SW 1271 (cell line): Measurements from ENCODE around the gene FAM131B.
"Not testable (repeated sequence)": the region's sequence is repeated elsewhere in the genome, so short reads cannot be mapped to it uniquely, and the experiment has no call there.

Source experiments
- DNase-seq, 2 experiments: peaks; one replicate each; lab custom pipeline; 2025; lab: John Stamatoyannopoulos, UW

FAM131B gene

DNA sequence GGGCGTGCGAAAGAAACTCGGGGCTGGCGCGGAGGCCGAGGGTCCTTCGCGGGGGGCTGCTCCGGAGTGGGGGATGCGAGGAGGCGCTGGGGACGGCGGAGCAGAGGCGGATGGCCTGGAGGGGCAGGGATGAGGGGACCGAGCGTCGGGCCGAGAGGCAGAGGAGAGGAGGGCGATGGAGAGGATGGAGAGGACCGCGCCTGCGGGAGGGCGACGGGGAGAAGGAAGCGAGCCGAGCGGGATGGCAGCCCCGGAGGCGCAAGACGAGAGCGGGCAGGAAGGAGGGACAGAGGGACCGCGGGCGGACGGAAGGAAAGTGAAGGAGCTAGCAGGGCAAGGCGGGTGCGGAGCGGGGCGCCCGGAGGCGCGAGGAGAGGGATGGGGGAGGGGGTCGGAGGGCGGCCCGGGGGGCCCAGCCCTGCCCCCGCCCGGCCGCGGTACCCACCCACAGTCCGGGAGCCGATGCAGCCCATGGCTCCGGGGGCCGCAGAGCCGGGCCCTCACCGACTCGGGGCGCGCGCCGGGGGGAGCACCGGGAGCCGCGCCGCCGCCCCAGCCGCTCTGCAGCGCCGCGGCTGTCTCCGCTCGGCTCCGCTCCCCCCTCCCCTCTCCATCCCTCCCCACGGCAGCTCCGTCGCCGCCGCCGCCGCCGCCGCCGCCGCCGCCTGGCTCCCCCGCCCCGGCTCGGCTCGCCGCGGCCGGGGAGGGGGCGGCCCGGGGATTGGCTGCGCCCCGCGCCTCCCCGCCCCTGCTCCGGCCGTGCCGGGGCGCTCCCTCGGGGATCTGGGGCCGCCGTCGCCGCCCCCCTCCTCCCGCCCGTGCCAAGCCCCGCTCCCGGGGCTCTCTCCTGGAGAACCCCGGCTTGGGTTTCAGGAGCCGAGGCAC, at the start of gene FAM131B:
Gene FAM131B (minus strand): TSS at position 583 of the 885 bp plus-strand sequence. CDS start 110 bp downstream, at position 473.
- DNase-seq = no peak

DNA sequence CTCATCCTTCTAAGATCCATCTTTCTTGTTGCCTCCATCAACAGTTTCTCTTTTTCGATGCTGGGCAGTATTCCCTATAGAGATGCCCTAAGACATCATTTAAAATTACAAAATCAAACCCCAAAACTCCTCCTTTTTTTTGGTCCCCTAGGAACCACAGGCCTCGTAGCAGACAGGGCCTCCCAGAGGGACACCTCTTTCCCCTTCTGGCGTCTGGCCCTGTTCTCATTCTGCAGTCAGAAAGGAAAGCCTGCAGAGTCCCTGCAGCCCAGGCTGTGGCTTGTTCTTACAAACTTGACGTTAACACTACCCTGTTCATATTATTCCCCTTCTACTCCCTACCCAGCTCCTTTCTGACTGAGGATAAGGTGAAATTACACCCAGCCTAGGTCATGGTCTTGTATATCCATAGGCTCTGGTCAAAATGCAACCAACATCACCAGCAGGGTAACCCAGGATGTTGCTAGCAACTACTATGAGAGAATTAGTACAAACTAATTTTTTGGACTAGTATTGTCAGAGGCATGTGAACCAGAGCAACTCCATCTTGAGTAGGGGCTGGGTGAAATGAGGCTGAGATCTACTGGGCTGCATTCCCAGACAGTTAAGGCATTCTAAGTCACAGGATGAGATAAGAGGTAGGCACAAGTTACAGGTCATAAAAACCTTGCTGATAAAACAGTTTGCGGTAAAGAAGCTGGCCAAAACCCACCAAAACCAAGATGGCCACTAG, 49.6 kb upstream of the FAM131B start:
- DNase-seq = no peak

DNA sequence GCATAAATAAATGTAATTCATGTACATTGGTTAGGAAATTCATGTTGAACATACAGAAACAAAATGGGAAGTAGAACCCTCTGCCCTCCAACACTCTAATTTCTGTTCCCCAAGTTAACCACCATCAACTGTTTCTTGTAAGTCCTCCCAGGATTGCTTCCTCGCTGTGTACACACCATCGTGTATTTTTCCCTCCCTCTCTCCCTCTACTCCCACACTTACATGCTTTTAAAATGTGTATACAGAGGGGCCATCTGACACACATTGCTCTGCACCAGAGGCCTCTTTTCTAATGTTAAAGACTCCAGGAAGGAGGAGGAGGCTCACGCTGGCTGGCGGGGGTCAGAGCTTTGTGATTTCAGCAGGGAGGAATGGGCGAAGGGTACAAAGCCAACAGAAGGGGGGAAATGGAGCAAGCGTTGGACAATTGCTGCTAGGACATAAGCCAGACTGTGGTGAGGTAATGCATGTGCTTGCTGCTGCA, 48.0 kb upstream of the FAM131B start:
- no peak for DNase-seq

DNA sequence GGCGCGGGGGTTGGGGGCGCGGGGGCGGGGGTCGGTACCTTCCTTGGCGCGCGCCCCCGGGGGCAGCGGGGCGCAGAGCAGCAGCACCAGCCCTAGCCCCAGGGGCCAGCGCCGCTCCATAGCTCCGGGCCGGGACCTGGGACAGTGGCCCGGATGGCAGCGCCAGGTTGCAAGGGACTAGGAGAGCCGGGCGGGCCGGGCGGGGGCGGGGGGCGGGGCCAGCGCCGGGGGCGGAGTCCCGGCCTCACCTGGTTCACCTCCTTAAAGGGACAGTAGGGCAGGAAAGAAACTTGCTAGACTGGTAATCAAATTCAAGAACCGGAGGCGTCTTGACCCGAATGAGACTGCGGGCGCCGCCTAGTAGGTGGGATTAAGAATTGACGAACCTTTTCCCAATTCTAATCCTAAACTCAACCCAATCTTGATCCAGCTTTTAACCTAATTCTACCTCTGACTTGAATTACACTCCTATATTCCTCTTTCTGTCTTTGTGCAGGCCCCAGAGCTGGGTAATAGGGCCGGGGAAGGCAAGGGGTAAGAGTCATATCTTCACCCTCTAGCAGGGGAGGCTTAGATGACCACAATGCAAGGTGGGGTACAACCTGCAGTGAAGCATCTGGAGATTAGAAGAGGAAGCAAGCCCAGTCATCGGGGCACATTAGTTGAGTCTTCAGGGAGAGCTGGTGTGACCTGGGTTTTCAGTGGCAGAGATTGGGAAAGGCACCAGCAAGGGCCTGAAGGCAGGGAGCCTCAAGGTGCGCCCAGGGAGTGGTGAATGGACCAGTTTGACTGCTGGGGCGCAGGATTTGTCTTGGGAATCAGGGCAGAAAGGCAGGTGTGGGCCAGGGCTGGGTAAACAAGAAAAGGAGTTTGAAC, 46.4 kb upstream of the FAM131B start, which contains the start of gene EPHA1:
Gene EPHA1 (minus strand): TSS at position 171 of the 876 bp plus-strand sequence. CDS start 51 bp downstream, at position 120.
- DNase-seq = no peak

DNA sequence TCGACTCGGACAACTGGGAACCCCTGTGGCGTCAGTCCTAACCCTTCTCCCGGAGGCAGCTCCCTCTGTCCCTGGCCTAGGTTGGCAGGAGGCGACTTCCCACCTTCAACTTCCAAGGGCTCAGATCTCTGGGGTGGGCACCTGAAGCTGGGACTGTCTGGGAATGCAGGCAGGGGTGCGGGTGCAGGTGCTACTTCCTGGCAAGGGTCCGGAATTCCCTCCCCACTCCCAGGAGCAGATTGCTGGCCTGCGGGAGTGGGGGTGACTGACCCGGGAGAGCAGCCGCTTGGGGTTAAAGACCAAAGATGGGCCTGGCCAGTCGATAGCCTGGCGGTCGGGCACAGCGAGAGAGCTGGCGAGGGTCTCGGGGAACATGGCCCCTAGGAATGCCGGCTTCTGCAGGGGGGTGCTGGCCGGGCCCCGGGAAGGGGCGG, 45.8 kb upstream of the FAM131B start:
- no peak for DNase-seq

DNA sequence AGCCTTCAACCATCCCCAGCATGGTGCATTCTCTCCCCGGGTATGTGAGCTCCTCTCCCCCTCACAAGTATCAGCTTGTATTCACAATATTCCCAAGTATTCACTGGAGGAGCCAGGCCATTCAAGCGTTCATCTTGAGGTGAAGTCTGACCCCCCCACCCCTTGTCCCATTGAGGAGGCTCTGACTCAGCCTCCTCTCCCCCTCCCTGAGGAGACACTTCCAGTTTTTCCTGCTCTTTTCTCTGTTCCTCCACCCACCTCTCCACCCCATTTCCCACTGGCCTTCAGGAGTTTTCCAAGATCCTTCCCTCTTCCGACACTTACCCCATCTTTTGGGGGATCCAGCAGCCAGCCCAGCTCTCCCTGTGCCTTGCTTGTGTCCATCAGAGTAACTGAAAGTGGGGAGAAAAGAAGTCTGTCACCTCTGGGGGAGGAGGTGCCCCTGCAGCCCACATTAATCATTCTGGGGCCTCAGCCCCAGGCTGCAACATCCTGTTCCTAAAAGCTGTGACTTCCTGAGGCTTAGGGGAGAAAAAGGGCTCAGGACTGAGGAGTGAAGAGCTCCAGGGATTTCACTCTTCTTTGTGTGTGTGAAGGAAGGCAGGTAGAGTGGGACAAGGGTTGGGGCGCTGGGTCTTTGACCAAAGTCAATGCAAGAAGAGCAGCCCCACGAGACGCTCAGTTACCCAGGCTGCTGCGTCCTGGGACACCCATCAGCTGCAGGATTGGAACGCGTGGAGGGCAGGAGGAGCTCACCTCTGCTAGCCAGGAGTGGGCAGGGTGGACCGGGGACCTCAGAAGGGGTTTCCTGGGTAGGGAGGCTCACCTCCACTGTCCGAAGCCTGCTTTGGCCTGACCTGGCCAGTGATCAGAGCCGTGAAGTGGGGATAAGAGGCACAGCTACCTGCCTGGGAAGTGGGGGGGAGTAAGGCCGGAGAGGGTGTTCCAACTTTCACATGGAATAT, 45.1 kb upstream of the FAM131B start:
- DNase-seq = no peak

DNA sequence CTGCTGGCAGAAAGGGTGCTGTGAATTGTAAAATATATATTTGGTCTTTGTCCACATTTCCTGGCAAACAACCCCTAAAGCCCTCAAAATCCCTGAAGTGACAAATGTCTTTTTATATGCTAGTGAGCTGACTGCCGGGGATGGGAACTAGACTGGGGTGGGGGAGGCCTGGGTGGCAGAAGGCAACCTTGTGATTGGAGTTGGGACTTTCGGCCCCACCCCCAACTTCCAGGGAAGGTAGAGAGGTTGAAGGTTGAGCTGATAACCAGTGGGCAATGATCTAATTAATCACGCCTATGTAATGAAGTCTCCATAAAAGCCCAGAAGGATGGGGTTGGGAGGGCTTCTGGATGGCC, 43.5 kb upstream of the FAM131B start:
- DNase-seq = no peak

DNA sequence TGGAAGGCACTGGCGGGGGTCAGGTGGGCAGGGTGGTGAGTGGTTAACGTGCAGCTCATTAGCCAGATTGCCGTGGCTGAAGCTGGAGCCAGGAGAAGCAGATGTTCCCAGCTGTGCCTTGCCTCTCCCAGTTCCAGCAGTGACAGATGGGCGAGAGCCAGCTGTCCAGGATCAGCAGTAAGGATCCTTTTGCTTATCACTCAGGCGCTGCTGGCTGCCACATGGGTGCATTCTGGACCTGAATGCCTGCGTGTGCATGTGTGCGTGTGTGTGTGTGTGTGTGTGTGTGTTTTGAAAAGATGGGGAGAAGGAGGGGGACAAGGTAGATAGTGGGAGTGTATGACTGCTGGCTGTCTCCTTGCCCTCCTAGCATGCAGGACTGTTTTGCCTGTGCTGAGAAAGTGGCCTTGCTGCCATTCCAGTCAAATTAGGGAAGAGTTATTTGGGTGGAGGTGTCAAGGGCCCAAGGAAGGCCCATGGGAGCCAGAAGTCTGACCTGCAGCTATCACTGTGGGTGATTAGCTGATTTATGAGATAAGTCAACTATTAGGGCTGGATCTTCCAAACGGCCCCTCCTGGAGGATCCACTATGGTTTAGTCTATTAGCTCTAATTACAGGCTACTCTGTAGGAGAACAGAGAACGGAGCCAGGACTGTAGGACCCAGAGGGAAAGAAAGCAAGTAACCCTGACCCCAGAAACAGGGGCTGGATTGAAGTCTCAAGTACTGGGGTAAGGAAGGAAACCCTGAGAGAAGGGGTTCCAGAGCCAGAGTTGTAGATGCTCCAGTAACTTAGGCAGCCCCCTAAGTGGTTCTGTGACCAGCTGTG, 42.9 kb upstream of the FAM131B start:
- DNase-seq = no peak

DNA sequence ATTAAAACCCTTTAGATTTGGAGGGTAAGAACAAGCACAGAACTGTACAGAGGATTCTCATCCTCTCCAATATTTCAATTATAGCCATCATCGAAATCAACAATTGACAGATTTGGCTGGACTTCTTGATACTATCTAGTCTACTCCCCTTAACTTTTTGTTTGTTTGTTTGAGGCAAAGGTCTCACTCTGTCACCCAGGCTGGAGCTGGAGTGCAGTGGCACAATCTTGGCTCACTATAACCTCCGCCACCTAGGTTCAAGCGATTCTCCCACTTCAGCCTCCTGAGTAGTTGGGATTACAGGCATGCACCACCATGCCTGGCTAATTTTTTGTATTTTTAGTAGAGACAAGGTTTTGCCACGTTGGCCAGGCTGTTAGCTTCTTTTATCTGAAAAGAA, 39.7 kb upstream of the FAM131B start:
- not testable (repeated sequence) for DNase-seq

DNA sequence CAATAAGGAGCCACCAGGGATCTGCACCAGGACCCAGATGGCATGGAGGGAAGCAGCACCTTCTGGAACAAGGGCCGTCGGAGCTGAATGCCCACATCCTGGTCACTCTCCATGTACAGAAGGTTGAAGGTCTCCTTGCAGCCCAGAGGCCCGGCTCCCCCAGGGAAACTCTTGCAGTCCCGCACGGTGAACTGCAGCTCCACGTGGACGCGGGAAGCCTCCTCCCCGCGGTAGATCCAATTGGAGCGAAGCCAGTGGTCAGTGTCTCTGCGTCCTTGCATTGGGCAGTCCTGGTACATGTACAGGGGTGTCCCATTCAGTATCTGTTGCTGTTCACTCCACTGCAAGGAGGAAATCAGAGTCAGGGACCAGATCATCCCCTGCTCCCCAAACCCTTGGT, 38.8 kb upstream of the FAM131B start:
- no peak for DNase-seq

DNA sequence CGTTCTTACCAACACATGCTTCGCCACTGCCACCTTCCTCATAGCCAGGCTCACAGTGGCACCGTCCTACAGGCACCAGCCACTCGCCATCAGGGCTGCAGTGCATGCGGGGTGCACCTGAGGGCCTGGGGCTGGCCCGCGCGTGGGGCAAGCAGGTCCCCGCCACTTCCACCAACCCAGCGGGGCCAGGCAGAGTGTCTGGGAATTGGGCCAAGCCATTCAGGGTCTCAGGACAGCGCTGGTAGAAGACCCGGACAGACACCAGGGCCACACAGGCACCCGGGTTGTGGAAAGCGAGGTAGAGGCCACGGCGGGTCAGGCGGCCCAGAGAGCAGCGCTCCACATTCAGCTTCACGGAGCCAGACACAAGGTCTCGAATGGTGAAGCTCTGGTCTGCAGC, 37.1 kb upstream of the FAM131B start:
- DNase-seq = no peak

DNA sequence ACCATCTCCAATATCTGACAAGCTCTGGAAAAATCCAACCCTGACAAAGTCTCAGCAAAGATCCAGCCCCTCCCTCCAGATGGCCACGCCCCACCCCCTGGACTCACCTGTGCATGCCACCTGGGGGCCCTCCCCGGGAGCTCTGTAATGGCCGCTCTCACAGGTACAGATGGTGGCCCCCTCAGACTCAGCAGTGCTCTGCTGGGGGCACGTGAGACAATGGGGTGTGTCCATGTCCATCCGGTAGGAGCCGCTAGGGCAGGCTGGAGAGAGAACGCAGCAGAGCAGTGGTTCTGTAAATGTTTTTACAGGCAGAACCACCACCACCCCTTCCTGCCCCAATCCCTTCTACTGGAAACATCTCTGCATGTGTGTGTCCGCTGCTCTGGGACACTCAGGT, 36.6 kb upstream of the FAM131B start:
- DNase-seq = no peak

DNA sequence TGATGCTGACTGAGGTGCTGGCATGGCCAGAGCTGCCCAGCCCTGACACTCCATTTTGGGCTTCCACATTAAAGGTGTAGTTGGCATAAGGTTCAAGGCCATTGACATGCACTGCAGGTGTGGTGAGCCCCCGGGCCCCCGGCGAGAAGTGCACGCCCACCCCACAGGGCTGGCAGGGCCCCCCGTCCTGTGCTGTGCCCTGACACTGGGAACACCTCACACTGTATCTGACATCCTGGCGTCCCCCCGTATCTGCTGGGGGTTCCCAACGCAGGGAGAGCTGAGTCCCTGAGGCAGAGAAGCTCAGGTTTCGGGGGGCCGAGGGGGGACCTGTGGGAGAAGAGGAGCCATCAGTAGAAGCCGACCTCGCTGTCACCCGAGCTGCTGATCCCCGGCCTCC, 36.1 kb upstream of the FAM131B start:
- DNase-seq = no peak

DNA sequence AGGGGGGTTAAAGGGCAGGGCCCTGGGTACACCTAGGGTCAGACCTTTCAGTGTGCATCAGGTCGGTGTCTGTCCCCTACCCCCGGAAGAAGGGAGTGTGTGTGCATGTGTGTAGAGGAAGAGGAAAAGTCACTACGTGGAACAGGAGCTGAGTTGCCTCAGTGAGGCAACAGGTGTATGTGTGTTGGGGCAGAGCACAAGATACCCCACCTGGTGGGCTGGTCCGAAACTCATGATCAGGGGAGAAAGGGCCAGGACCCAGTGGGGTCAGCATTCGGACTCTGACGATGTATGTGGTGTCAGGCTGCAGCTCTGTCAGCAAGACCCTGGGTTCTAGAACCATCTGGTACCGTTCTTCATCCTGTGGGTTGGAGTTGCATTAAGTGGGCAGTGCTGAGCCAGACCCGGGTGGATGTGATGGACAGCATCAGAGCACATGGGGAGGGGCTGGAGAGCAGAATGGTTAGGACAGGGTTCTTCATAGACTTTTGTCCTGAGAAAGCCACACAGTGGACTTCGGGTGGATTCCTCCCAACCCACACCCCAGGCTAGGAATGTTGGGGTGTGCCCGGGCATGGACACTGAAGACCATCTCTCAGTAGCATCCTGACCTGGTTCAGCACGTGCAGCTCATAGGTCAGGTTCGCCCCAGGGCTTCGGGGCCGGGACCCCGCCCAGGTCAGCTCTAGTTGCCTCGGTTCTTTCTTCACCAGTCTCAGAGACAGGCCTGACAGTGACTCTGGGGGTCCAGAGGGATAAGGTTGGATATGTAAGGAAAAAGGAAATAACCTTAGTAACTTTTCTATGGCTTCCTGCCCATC, 35.4 kb upstream of the FAM131B start:
- no peak for DNase-seq

DNA sequence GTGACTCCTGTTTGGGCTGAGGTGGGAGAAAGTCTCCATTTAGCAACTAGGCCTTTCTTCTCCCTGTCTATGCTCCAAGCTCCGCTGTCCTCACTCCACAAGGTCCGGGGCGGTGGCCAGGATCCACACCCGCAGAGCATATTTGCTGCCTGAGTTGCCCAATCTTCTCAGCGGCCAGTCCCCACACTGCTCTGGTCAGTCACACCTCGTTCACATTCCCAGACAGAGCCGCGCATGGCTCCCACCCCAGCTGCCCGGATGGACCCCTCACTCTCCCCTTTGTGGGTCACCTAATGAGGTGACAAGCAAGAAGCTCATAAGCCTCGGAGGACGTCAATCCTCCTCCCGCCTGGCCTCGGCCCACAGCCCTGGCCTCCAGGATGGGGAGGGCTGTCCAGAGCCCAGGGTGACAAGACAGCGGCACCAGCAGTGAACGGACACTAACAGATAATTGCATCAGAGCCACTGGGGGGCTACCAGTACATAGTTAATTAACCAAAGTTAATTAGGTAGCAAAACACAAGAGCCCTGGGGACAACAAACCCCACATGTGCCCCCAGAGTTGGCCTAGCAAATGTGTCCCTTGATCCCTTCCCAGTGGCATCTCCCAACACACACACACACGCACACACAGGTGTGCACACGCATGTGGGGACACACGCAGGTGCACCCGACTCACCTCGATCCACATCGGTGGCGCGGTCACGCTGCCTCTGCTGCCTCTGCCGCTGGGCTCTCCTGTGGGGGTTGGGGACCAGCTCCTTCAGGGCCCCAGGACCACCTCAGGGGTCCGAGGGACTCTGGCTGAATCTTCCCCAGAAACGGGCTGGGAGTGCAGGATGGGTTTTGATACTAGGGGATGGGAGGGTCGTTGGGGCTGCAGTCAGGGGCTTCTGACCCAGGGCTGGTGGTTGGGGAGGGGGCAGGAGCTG, 34.4 kb upstream of the FAM131B start:
- DNase-seq = no peak

DNA sequence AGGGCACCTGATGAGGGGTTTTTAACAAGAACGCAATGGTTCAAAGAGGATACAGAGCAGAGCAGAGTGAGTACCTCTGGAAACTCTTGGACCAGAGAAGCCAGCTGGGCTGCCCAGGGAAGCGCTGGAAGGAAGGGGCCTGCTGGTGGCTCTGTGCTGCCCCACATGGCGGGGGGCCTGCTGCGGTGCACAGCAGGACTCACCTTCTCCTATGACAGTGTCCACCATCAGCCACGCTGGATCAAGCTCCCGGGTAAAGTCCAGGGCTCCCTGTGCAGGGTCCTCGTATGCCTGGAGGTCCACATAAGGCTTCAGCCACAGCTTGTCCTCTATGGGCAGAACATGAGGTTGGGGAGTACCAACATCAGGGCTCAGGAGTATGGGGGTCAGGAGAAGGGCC, 33.7 kb upstream of the FAM131B start:
- DNase-seq = no peak

DNA sequence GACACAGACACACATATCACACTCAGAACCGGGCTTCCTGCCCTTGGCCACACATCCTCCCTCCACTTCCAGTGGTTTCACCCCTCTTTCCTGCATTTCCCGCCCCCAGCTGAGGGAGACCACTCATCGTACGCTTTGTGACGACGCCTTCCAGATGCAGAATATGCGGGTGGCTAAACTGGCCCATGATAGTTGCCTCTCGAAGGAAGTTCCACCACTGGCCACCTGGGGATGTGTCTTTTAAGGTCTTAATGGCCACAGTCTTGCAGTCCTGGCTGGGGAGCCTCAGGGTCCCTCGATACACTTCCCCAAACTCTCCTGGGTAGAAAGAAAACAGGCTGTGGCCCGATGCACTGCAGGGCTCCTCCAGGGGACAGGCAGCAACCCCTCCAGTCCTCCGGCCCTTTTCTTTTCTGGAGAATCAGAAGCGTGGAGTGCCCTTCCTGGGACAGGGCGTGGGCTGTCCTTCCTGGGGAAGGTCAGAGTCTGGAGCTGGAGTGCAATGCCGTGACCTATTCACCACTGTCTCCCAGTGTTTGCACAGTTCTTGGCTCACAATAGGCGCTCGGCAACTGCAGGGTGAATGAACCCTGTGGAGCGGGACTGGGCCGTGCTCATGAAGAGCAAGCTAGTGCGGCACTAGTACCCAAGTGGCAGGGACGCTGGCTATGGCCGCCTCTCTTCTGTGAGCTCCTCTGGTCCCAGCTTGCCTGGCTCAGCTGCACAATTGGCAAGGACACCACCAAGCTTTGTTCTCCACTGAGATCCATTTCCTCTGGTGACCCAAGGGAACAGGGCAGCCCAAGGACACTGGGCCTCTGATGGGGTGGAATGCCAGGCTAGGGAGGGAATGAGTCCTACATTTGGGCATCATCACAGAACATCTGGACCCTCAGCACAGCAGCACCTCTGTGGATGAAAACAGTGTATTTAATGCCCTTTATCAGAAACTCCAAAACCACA, 33.0 kb upstream of the FAM131B start:
- DNase-seq = no peak
